ENCODE results near the gene AKT3.

Gene AKT3

DNA sequence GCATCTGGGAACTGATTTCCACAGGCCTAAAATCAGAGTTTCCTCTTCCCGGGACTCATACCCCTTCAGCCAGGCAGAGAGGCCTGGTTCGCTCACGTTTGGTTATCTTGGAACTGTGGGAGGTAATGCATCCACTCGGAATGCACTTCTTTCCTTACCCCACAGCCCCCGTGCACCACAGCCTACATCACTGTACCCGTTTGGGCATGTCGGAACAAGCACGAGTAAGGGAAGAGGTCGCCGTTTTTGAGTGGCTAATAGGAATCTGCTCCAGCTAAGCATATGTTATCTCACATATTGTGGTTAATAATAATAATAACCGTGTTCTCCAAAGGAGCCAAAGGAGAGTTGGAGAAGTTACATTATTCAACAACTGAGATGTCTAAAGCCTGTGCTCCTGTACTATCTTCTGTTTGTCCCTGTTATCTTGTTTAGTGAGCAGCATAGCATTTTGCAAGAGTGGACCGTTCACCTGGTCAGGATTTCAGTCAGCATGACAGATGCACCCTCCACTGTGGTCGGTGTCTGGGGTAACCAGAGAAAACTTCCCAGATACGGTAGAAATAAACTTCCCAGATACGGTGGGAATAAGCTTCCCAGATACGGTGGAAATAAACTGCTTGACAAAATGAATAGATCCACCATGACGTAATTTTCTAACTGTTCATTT is 395.6 kb downstream of the AKT3 start:
- DNase-seq = no peak

DNA sequence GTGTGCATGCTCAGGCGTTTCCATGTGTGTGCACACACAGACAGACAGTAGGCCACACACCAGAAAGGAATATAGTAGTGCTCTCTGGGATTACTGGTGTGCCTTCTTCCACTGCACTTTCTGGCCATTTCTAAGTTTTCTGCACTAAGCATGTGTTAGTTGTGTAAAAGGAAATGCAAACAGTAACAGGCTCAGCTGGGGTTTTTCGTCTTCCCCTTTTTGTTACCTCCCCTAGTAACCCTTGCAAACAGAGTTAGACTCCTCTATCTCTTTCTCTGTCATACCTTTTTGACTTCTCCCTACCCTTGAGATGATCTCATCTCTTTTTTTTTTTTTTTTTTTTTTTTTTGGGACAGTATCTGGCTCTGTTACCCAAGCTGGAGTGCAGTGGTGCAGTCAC is 398.0 kb downstream of the AKT3 start:
- DNase-seq = no peak

DNA sequence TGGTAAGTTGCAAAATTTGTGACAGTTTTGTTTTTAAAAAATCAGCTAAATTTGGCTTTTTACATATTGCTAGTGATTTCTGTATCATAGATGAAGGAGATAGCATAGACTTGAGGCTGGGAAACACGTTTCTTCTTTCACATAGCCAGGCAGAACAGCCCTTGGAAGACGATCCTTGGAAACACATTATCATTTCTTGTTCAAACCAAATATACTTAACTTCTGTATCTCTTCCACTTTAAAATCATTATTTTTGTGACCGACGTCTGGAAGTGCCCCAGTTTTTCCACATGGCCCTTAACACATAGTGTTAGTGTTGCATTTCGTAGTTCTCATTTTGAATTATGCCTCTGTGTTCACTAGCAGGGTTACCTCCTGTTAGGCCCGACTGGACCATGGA is 400.7 kb downstream of the AKT3 start:
- no peak for DNase-seq

DNA sequence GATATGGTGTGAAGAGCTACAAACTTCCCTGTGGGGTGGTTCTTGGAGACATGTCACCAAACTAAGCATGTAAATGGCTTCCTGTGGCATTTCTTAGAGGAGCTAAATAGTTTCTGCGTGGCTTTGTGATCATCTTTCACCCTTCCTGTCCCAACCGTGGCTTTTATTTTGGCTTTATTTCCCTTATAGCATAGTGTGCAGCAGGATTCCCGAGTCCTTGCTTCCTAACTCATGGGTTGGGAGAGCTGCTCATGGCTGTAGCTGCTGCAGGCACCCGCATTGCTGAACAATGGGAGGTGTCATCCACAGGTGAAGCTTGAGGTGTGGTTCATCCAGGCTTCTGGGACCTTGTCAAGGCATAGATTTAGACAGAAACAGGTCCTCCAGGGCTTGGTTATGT is 402.2 kb downstream of the AKT3 start:
- DNase-seq = no peak

- DNase-seq = no peak
Observed at GRCh38 chr1:243447347-243447746, 402.7 kb downstream of the AKT3 start.

DNA sequence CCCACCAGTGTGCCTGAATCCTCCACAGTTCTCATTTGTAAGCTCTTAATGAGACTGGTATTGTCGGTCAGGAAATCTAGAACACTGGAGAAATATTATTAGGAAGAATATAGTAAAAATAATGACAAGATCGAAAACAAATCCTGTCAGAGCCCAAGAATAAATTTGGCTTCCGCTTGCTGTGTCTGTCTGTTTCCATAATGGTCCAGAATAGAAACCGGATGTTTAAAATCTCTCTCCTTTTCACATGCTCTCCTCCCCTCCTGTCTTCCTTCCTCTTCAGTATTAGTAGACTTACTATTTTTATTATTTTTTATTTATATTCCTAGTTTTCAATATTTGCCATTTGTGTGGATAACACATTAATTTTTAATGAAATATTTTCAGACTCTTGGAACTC is 406.5 kb downstream of the AKT3 start:
- DNase-seq = no peak

DNA sequence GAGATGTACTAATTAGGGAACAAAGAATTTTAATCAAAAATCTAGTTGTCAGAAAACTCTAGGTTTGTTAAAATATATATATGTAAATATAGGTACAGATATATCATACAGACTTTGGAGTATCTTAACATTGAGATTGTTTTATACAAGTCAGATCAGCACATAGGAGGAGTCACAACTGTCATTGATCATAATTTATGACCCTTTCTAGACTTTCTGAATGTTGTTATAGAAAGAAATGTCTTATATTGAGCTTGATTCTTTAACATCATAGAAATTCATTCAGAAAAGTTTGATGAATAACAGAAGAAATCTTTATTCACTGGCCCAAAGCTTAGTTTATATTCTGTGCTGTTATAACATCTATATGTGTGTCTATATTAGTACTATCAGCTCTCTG is 408.4 kb downstream of the AKT3 start:
- no peak for DNase-seq

DNA sequence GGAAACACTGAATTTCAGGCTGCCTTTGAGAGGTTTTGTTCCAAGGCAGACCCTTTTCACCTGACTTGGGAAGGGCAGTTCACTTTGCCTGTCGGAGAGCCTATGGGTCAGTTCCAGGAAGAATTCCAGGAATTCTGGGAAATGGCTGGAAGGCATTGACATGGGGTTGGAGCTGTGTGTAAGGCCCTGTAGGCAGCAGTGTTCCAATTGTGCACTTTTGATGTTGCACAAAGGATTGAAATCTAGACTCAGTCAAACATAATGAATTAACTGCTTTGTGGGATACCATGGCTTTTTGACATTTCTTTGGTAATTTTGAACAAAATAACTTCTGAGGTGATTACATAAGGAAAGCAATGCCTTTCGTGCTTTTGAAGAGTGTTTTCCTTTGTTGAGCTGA is 409.6 kb downstream of the AKT3 start:
- no peak for DNase-seq

DNA sequence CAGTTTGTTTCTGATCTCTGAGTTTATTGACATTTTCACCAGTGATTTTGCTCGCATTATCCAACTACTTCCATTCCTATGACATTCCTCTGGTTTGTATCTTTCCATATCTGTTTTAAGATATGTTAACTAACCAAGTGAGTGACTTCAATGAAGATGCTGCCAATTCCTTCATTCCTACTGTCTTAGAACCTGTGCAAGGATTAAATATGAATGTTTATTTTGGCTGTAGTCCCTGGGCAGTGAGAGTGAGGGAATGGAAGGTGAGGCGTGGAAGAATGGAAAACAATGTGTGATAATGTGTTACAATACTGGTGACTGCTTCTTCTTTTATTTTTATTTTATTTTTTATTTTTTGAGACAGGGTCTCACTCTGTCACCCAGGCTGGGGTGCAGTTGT is 411.2 kb downstream of the AKT3 start:
- no peak for DNase-seq

All from CD4-positive, alpha-beta T cell treated with Interleukin-10 for 1 hour (primary cell).